GM20431 (cell line): Measurements from ENCODE around the gene FOXP1.

Experiments
- in situ Hi-C: fragments of 300-500 bp; cut with MseI, MboI; formaldehyde crosslinking; loops from one replicate; pipeline ENCODE4 v1.15.0; 2020; ENCODE audit warnings: low sequenced_read_pairs; ENCODE audit not compliant: unreplicated experiment

FOXP1 gene

GRCh38 chr3:70952033-70952747 is 631.3 kb downstream of the FOXP1 start:
- in situ Hi-C loops = no loop called here

- in situ Hi-C loops = no loop called here
These were observed 632.2 kb downstream of the FOXP1 start for GRCh38 chr3:70951316-70951715.

- in situ Hi-C loops = no loop called here
These were observed 635.9 kb downstream of the FOXP1 start for GRCh38 chr3:70947579-70947978.

- in situ Hi-C loops = no loop called here
These were observed 639.6 kb downstream of the FOXP1 start for GRCh38 chr3:70943886-70944285.

- in situ Hi-C loops = no loop called here
These were observed 650.3 kb downstream of the FOXP1 start for GRCh38 chr3:70933105-70933810.

- in situ Hi-C loops = no loop called here
These were observed 653.5 kb downstream of the FOXP1 start for GRCh38 chr3:70930066-70930465.

- in situ Hi-C loops = no loop called here
These were observed 656.3 kb downstream of the FOXP1 start for GRCh38 chr3:70927239-70927638.

- in situ Hi-C loops = no loop called here
These were observed 656.7 kb downstream of the FOXP1 start for GRCh38 chr3:70926835-70927234.

GRCh38 chr3:70919661-70920060 is 663.9 kb downstream of the FOXP1 start:
- in situ Hi-C loops = no loop called here

GRCh38 chr3:70919091-70919490 is 664.4 kb downstream of the FOXP1 start:
- in situ Hi-C loops = no loop called here

GRCh38 chr3:70916375-70917055 is 667.0 kb downstream of the FOXP1 start:
- in situ Hi-C loops = no loop called here

- in situ Hi-C loops = no loop called here
These were observed 668.7 kb downstream of the FOXP1 start for GRCh38 chr3:70914862-70915261.

- in situ Hi-C loops = no loop called here
These were observed 671.8 kb downstream of the FOXP1 start for GRCh38 chr3:70911719-70912118.

- in situ Hi-C loops = no loop called here
These were observed 678.0 kb downstream of the FOXP1 start for GRCh38 chr3:70905491-70905890.
